Choroid plexus epithelial cell (primary cell): Measurements from ENCODE around the gene DLL4.

Experiments
- DNase-seq: peaks from one replicate; pipeline ENCODE4 v3.0.0-alpha.2; 2010; ENCODE audit warnings: low read depth
- H3K4me3 ChIP-seq: 2 replicates; pipeline ENCODE4 v1.5.1; 2011; ENCODE audit warnings: low read depth, mild to moderate bottlenecking, control low read depth, low read length, moderate library complexity
- CTCF ChIP-seq: conservative IDR thresholded peaks from 2 replicates; pipeline ENCODE4 v1.5.1; 2011; ENCODE audit warnings: low read depth, mild to moderate bottlenecking, control low read depth, inconsistent platforms, low read length, moderate library complexity

The DLL4 gene

GRCh38 chr15:40936709-40937666 is 7.8 kb downstream of the DLL4 start:
- no peak overlapping the region for H3K4me3 ChIP-seq
- peak; percentile 73 for DNase-seq
- TF ChIP-seq CTCF: no peak

GRCh38 chr15:40937762-40938535 is 8.8 kb downstream of the DLL4 start:
- DNase-seq: no peak
- TF ChIP-seq CTCF: peak; percentile 27
- no peak overlapping the region for H3K4me3 ChIP-seq

- DNase-seq: no peak
- TF ChIP-seq CTCF: no peak
- no peak overlapping the region for H3K4me3 ChIP-seq
These were observed 9.4 kb downstream of the DLL4 start for GRCh38 chr15:40938536-40938870.

GRCh38 chr15:40940296-40940801 is 11.2 kb downstream of the DLL4 start:
- no peak overlapping the region for H3K4me3 ChIP-seq
- TF ChIP-seq CTCF: no peak
- no peak for DNase-seq

GRCh38 chr15:40941068-40941527 is 12.0 kb downstream of the DLL4 start:
- H3K4me3 ChIP-seq: peak overlapping the region; percentile 52
- no peak for DNase-seq
- TF ChIP-seq CTCF: no peak

- TF ChIP-seq CTCF: peak; percentile 29
- peak; percentile 67 for DNase-seq
These were observed 12.6 kb downstream of the DLL4 start for GRCh38 chr15:40941528-40942336.

More at GRCh38 chr15:40941528-40942336, 12.6 kb downstream of the DLL4 start:
- peak overlapping the region; percentile 60 for H3K4me3 ChIP-seq
